GM12891 (cell line): Measurements from ENCODE around the gene ATP6V1G3.

Experiments used
- POLR2A ChIP-seq: IDR thresholded peaks from 2 replicates; pipeline ENCODE4 v1.6.1; 2011; ENCODE audit warnings: low read depth, low read length, control low read depth
- POLR2AphosphoS5 ChIP-seq: IDR thresholded peaks from 2 replicates; pipeline ENCODE4 v1.6.1; 2011; ENCODE audit warnings: low read depth, low read length, control low read depth
- SPI1 ChIP-seq: IDR thresholded peaks from 2 replicates; pipeline ENCODE4 v1.6.1; 2011; ENCODE audit warnings: low read depth, low read length, control low read depth

GRCh38 chr1:198497326-198498102 lies 43.0 kb downstream of the ATP6V1G3 start:
- no peak for TF ChIP-seq POLR2AphosphoS5
- TF ChIP-seq SPI1, result peak; percentile 48
- no peak for TF ChIP-seq POLR2A
